ENCODE results near the gene ACP4.
"Not testable (repeated sequence)": the region's sequence is repeated elsewhere in the genome, so short reads cannot be mapped to it uniquely, and the experiment has no call there.

The ACP4 gene

GRCh38 chr19:50790396-50790795, at the start of gene ACP4:
TSS of gene ACP4 (plus strand) at chr19:50790415. CDS start at chr19:50790415, 0 bp downstream.
- DNase-seq = no peak

GRCh38 chr19:50741179-50741933, 48.9 kb upstream of the ACP4 start:
- no peak for DNase-seq

- DNase-seq = no peak
Measured at GRCh38 chr19:50743537-50743936, 46.7 kb upstream of the ACP4 start.

GRCh38 chr19:50745221-50745620, 45.0 kb upstream of the ACP4 start:
- DNase-seq = no peak

GRCh38 chr19:50747141-50747540, 43.1 kb upstream of the ACP4 start:
- not testable (repeated sequence) for DNase-seq

- DNase-seq = no peak
Measured at GRCh38 chr19:50749490-50749889, 40.7 kb upstream of the ACP4 start.

GRCh38 chr19:50750010-50750409, 40.2 kb upstream of the ACP4 start:
- DNase-seq = no peak

- DNase-seq = no peak
Measured at GRCh38 chr19:50753879-50754278, 36.3 kb upstream of the ACP4 start.

- DNase-seq = not testable (repeated sequence)
Measured at GRCh38 chr19:50756244-50756643, 34.0 kb upstream of the ACP4 start.

- DNase-seq = not testable (repeated sequence)
Measured at GRCh38 chr19:50757624-50758023, 32.6 kb upstream of the ACP4 start.

- DNase-seq = not testable (repeated sequence)
Measured at GRCh38 chr19:50759076-50759475, 31.1 kb upstream of the ACP4 start.

GRCh38 chr19:50759886-50760285, 30.3 kb upstream of the ACP4 start:
- no peak for DNase-seq

- not testable (repeated sequence) for DNase-seq
Measured at GRCh38 chr19:50761501-50761900, 28.7 kb upstream of the ACP4 start.

GRCh38 chr19:50763521-50763920, 26.7 kb upstream of the ACP4 start:
- DNase-seq = not testable (repeated sequence)

- DNase-seq = no peak
Measured at GRCh38 chr19:50764409-50764808, 25.8 kb upstream of the ACP4 start.

GRCh38 chr19:50766746-50767145, 23.5 kb upstream of the ACP4 start:
- not testable (repeated sequence) for DNase-seq

- not testable (repeated sequence) for DNase-seq
Measured at GRCh38 chr19:50767263-50767662, 23.0 kb upstream of the ACP4 start.

- DNase-seq = no peak
Measured at GRCh38 chr19:50768277-50768676, 21.9 kb upstream of the ACP4 start.

- DNase-seq = not testable (repeated sequence)
Measured at GRCh38 chr19:50770164-50770563, 20.1 kb upstream of the ACP4 start, which contains the start of gene GPR32. TSS of gene GPR32 (plus strand) at chr19:50770464. CDS start at chr19:50770601, 137 bp downstream.

GRCh38 chr19:50770888-50771287, 19.3 kb upstream of the ACP4 start:
- DNase-seq = no peak

GRCh38 chr19:50772476-50772875, 17.7 kb upstream of the ACP4 start:
- no peak for DNase-seq

GRCh38 chr19:50772912-50773311, 17.3 kb upstream of the ACP4 start:
- DNase-seq = not testable (repeated sequence)

GRCh38 chr19:50773454-50773853, 16.8 kb upstream of the ACP4 start:
- DNase-seq = not testable (repeated sequence)

- DNase-seq = no peak
Measured at GRCh38 chr19:50776131-50776530, 14.1 kb upstream of the ACP4 start.

- DNase-seq = no peak
Measured at GRCh38 chr19:50777261-50777660, 13.0 kb upstream of the ACP4 start.

Data from CD4-positive, alpha-beta T cell treated with Interleukin-15 for 1 hour (primary cell).